ENCODE data around the gene PCDHGB2.

The PCDHGB2 gene

DNA sequence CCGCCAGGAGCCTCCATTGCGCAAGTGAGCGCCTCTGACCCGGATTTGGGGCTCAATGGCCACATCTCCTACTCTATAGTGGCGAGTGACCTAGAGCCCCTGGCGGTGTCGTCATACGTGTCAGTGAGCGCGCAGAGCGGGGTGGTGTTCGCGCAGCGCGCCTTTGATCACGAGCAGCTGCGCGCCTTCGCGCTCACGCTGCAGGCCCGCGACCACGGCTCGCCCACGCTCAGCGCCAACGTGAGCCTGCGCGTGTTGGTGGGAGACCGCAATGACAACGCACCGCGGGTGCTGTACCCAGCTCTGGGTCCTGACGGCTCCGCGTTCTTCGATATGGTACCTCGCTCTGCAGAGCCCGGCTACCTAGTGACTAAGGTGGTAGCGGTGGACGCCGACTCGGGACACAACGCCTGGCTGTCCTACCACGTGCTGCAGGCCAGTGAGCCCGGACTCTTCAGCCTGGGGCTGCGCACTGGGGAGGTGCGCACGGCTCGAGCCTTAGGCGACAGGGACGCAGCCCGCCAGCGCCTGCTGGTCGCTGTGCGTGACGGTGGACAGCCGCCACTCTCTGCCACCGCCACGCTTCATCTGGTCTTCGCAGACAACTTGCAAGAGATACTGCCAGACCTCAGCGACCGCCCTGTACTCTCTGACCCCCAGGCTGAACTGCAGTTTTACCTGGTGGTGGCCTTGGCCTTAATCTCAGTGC lies 50.0 kb downstream of the PCDHGB2 start:
- H3K4me3 ChIP-seq (ENCODE audit: control insufficient read depth, low read depth, low read length), result no peak overlapping the region
- TF ChIP-seq, protein P1, sequence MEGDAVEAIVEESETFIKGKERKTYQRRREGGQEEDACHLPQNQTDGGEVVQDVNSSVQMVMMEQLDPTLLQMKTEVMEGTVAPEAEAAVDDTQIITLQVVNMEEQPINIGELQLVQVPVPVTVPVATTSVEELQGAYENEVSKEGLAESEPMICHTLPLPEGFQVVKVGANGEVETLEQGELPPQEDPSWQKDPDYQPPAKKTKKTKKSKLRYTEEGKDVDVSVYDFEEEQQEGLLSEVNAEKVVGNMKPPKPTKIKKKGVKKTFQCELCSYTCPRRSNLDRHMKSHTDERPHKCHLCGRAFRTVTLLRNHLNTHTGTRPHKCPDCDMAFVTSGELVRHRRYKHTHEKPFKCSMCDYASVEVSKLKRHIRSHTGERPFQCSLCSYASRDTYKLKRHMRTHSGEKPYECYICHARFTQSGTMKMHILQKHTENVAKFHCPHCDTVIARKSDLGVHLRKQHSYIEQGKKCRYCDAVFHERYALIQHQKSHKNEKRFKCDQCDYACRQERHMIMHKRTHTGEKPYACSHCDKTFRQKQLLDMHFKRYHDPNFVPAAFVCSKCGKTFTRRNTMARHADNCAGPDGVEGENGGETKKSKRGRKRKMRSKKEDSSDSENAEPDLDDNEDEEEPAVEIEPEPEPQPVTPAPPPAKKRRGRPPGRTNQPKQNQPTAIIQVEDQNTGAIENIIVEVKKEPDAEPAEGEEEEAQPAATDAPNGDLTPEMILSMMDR (IDR thresholded peaks at IDR 0.05; ENCODE audit: control insufficient read depth, insufficient read depth, low read depth, low read length, missing control alignments), result no peak
- no peak for DNase-seq (ENCODE audit: low read depth)

DNA sequence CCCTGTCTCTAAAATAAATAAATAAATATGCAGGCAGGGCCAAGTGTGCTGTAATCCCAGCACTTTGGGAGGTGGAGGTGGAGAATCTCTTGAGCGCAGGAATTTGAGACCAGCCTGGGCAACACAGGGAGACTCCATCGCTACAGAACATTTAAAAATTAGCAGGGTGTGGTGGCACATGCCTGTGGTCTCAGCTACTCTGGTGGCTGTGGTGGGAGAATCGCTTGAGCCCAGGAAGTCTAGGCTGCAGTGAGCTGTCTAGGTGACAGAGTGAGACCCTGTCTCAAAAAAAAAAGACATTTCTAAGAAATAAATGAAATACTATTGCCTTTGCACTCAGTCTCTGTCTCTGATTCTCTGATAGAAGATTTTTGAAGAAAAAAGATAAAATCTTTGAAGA lies 51.8 kb downstream of the PCDHGB2 start:
- TF ChIP-seq, protein P1 (IDR thresholded peaks at IDR 0.05; ENCODE audit: control insufficient read depth, insufficient read depth, low read depth, low read length, missing control alignments), result no peak
- H3K4me3 ChIP-seq (ENCODE audit: control insufficient read depth, low read depth, low read length), result no peak overlapping the region
- no peak for DNase-seq (ENCODE audit: low read depth)
